Activated B cell treated with CpG ODN at 0.5 μM for 24 hours (primary cell): ENCODE results near the gene PAN2. TPM values are rescaled to one million over a fixed set of nuclear protein-coding genes. Genes with fewer than 3 reads are reported as not detected.
"Not testable (repeated sequence)": the region's sequence is repeated elsewhere in the genome, so short reads cannot be mapped to it uniquely, and the experiment has no call there.

Experiments
- ATAC-seq: fragments of 200-7000 bp; cut with Tn5 transposase; one replicate; pipeline ENCODE4 v1.10.0; 2021; ENCODE audit warnings: low read depth, mild to moderate bottlenecking, moderate library complexity
- CTCF ChIA-PET: fragments of 350-600 bp; sonication (Branson Sonifier 250); formaldehyde crosslinking; loops from one replicate; lab custom pipeline; 2021; ENCODE audit warnings: antibody characterized with exemption; lab: Charles Lee
- POLR2A ChIA-PET: fragments of 350-600 bp; sonication (Branson Sonifier 250); formaldehyde crosslinking; loops from one replicate; lab custom pipeline; 2021; ENCODE audit warnings: antibody characterized with exemption; lab: Charles Lee
- DNase-seq: peaks from one replicate; pipeline ENCODE4 v3.0.0; 2022
- H3K27ac Mint-ChIP-seq: one replicate; pipeline ENCODE4 v1.8.0; 2020; ENCODE audit warnings: mixed read lengths
- H3K27me3 Mint-ChIP-seq: one replicate; pipeline ENCODE4 v1.8.0; 2021; ENCODE audit warnings: mixed read lengths
- H3K36me3 Mint-ChIP-seq: one replicate; pipeline ENCODE4 v1.8.0; 2021; ENCODE audit warnings: low read depth, mixed read lengths
- H3K4me1 Mint-ChIP-seq: one replicate; pipeline ENCODE4 v1.8.0; 2021; ENCODE audit warnings: mixed read lengths
- H3K4me3 Mint-ChIP-seq: one replicate; pipeline ENCODE4 v1.8.0; 2020; ENCODE audit warnings: mild to moderate bottlenecking, mixed read lengths
- H3K9me3 Mint-ChIP-seq: one replicate; pipeline ENCODE4 v1.8.0; 2020; ENCODE audit warnings: mixed read lengths
- intact Hi-C: fragments of 100-400 bp; cut with micrococcal nuclease; formaldehyde crosslinking; loops from one replicate; pipeline ENCODE4 v1.15.1; 2024
- total RNA-seq: library from RNA; stranded (reverse); gene quantifications from 2 replicates; pipeline ENCODE4 v1.2.3, GENCODE V29; 2022
- TF ChIP-seq, protein P1 (sequence below): fragments of 200-600 bp; IDR thresholded peaks from one replicate; pipeline ENCODE4 v1.8.0; 2022; ENCODE audit warnings: antibody characterized with exemption, mild to moderate bottlenecking

Gene PAN2
- total RNA-seq, 1 donor from 2014 or later: 98.9 TPM

GRCh38 chr12:56330936-56331490 is 2.8 kb downstream of the PAN2 start:
- ATAC-seq (no peak), DNase-seq (no peak)
- Mint-ChIP-seq H3K27ac (no peak overlapping the region), H3K4me1 (peaks cover 21% of the 10 kb centered on the region), H3K36me3 (peaks cover 39% of the 10 kb centered on the region), H3K4me3 (no peak overlapping the region), H3K9me3 (no peaks in the 10 kb centered on the region), H3K27me3 (no peaks in the 10 kb centered on the region)
- intact Hi-C loops: loop anchor here (10.0 kb wide), 1 partner anchor 304 kb away; the partner anchor contains the start of gene BAZ2A
- TF ChIP-seq, protein P1, sequence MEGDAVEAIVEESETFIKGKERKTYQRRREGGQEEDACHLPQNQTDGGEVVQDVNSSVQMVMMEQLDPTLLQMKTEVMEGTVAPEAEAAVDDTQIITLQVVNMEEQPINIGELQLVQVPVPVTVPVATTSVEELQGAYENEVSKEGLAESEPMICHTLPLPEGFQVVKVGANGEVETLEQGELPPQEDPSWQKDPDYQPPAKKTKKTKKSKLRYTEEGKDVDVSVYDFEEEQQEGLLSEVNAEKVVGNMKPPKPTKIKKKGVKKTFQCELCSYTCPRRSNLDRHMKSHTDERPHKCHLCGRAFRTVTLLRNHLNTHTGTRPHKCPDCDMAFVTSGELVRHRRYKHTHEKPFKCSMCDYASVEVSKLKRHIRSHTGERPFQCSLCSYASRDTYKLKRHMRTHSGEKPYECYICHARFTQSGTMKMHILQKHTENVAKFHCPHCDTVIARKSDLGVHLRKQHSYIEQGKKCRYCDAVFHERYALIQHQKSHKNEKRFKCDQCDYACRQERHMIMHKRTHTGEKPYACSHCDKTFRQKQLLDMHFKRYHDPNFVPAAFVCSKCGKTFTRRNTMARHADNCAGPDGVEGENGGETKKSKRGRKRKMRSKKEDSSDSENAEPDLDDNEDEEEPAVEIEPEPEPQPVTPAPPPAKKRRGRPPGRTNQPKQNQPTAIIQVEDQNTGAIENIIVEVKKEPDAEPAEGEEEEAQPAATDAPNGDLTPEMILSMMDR: no peak
- POLR2A ChIA-PET: interaction anchor here (0.7 to 0.8 kb wide), 2 partner anchors 15 to 349 kb away, joined by 3 to 5 read pairs; no protein-coding TSS in a partner anchor
- CTCF ChIA-PET: no interaction called here

DNA sequence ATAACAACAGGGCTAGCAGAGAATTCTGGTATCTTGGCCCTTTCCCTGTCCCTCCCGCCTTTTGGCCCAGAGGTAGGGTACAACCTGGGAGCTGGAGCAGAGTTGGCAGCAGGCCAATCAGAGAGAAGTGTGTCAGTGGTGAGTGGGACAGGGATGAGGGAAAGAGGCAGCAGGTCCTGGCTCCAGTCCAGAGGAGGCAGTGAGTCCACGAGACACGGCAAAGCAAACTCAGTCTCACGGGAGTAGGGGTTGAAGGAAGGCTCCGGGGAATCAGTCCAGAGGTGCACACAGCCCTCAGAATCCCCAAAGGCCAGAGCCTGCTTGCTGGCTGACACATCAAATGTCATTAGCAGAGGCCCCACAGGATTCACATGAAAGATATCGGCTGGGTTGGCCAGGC is 7.3 kb downstream of the PAN2 start:
- Mint-ChIP-seq H3K9me3 (no peaks in the 10 kb centered on the region), H3K4me3 (no peak overlapping the region), H3K4me1 (no peaks in the 10 kb centered on the region), H3K27ac (no peak overlapping the region), H3K27me3 (no peaks in the 10 kb centered on the region), H3K36me3 (peaks cover 73% of the 10 kb centered on the region)
- CTCF ChIA-PET: interaction anchor here (1.2 kb wide), 1 partner anchor 25 kb away, joined by 3 read pairs; no protein-coding TSS in a partner anchor
- DNase-seq (no peak), ATAC-seq (no peak)
- TF ChIP-seq, protein P1: no peak
- intact Hi-C loops: no loop called here
- POLR2A ChIA-PET: no interaction called here

DNA sequence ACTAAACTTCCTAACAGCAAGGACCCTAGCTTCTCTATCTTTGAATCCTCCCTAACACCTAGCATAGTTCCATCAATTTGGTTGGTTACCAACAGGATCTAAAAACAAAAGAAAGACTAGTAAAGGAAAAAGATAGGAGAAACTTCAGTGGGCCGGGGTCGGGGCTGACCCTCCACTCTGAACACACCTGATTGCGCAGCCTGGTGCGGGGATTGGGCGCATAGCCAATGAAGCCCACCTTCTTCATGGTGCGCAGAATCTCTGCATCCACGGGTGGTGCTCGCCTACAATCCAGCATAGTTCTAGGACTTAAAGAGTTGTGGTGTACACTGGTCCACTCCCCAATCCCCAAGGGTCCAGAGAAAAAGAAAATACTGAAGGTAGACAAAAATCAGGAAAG is 7.7 kb downstream of the PAN2 start:
- ChIA-PET POLR2A (interaction anchor here (1.1 kb wide), 1 partner anchor 8 kb away, joined by 3 read pairs; the partner anchor contains the start of gene PAN2), CTCF (interaction anchor here (1.2 kb wide), 1 partner anchor 25 kb away, joined by 3 read pairs; no protein-coding TSS in a partner anchor)
- Mint-ChIP-seq H3K4me1 (no peaks in the 10 kb centered on the region), H3K36me3 (peaks cover 69% of the 10 kb centered on the region), H3K27me3 (no peaks in the 10 kb centered on the region), H3K27ac (no peak overlapping the region), H3K4me3 (no peak overlapping the region), H3K9me3 (no peaks in the 10 kb centered on the region)
- DNase-seq (no peak), ATAC-seq (no peak)
- intact Hi-C loops: no loop called here
- TF ChIP-seq, protein P1: no peak

- no peak for ATAC-seq
- Mint-ChIP-seq H3K9me3 (no peaks in the 10 kb centered on the region), H3K36me3 (peaks cover 76% of the 10 kb centered on the region), H3K4me1 (no peaks in the 10 kb centered on the region), H3K27me3 (no peaks in the 10 kb centered on the region), H3K4me3 (no peak overlapping the region), H3K27ac (no peak overlapping the region)
- TF ChIP-seq, protein P1: no peak
- ChIA-PET CTCF (no interaction called here), POLR2A (no interaction called here)
- DNase-seq: no peak
- intact Hi-C loops: no loop called here
Measured at GRCh38 chr12:56324206-56324605, 9.6 kb downstream of the PAN2 start.

DNA sequence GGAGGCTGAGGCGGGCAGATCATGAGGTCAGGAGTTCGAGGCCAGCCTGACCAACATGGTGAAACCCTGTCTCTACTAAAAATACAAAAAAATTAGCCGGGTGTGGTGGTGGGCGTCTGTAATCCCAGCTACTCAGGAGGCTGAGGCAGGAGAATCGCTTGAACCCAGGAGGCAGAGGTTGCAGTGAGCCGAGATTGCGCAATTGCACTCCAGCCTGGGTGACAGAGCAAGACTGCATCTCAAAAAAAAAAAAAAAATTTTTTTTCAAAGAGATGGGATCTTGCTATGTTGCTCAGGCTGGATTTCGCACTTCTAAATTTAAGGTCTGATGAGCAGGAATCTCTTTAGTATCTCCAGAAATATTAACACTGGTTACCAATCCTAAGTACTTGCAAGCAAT is 12.2 kb downstream of the PAN2 start:
- H3K27ac Mint-ChIP-seq, POLR2A ChIA-PET, H3K4me1 Mint-ChIP-seq, DNase-seq, intact Hi-C loops, ATAC-seq, H3K9me3 Mint-ChIP-seq, H3K4me3 Mint-ChIP-seq, H3K27me3 Mint-ChIP-seq, CTCF ChIA-PET: not testable (repeated sequence)
- H3K36me3 Mint-ChIP-seq: peaks cover 65% of the 10 kb centered on the region
